Naive B cell (primary cell): ENCODE measurements around the gene USP2. TPM values are rescaled to one million over a fixed set of nuclear protein-coding genes. Genes with fewer than 3 reads are reported as not detected.

ENCODE experiments used
- ATAC-seq, 2 donors: fragments of 150-1000 bp; cut with Tn5 transposase; 2 replicates each; pipeline ENCODE4 v1.10.0; 2021; ENCODE audit warnings: low read depth in 2 of 2, mild to moderate bottlenecking in 2 of 2, moderate library complexity in 2 of 2
- DNase-seq: peaks from one replicate; pipeline ENCODE4 v3.0.0; 2022
- H3K27ac Mint-ChIP-seq, 6 donors: one replicate each; pipeline ENCODE4 v1.8.0; 2020 to 2022; ENCODE audit warnings: mild to moderate bottlenecking in 6 of 6, mixed read lengths in 6 of 6, moderate library complexity in 5 of 6, inconsistent platforms in 2 of 6
- H3K27me3 Mint-ChIP-seq, 3 donors: one replicate each; pipeline ENCODE4 v1.8.0; 2021 to 2022; ENCODE audit warnings: mixed read lengths in 3 of 3, mild to moderate bottlenecking in 1 of 3
- H3K36me3 Mint-ChIP-seq, 2 donors: one replicate each; pipeline ENCODE4 v1.8.0; 2020 to 2022; ENCODE audit warnings: mixed read lengths in 2 of 2, inconsistent platforms in 1 of 2, mild to moderate bottlenecking in 1 of 2
- H3K4me1 Mint-ChIP-seq, 3 donors: one replicate each; pipeline ENCODE4 v1.8.0; 2020 to 2022; ENCODE audit warnings: mixed read lengths in 3 of 3, inconsistent platforms in 1 of 3, mild to moderate bottlenecking in 1 of 3, moderate library complexity in 1 of 3
- H3K4me3 Mint-ChIP-seq, 8 donors: one replicate each; pipeline ENCODE4 v1.8.0; 2020 to 2022; ENCODE audit warnings: mild to moderate bottlenecking in 8 of 8, mixed read lengths in 8 of 8, moderate library complexity in 8 of 8, inconsistent platforms in 2 of 8
- H3K9me3 Mint-ChIP-seq, 7 donors: one replicate each; pipeline ENCODE4 v1.8.0; 2020 to 2022; ENCODE audit warnings: mixed read lengths in 7 of 7, mild to moderate bottlenecking in 5 of 7, inconsistent platforms in 2 of 7, moderate library complexity in 1 of 7
- polyA plus RNA-seq, 6 donors: library from polyadenylated mRNA; unstranded; fragments of 300-500 nt; fragmentation: Illumina TruSeq; gene quantifications; one replicate each; pipeline ENCODE4 v1.2.3, GENCODE V29; 2021; ENCODE audit warnings: low read depth in 6 of 6

USP2 gene
- polyA plus RNA-seq, 6 donors from 2014 or later, result not detected

DNA sequence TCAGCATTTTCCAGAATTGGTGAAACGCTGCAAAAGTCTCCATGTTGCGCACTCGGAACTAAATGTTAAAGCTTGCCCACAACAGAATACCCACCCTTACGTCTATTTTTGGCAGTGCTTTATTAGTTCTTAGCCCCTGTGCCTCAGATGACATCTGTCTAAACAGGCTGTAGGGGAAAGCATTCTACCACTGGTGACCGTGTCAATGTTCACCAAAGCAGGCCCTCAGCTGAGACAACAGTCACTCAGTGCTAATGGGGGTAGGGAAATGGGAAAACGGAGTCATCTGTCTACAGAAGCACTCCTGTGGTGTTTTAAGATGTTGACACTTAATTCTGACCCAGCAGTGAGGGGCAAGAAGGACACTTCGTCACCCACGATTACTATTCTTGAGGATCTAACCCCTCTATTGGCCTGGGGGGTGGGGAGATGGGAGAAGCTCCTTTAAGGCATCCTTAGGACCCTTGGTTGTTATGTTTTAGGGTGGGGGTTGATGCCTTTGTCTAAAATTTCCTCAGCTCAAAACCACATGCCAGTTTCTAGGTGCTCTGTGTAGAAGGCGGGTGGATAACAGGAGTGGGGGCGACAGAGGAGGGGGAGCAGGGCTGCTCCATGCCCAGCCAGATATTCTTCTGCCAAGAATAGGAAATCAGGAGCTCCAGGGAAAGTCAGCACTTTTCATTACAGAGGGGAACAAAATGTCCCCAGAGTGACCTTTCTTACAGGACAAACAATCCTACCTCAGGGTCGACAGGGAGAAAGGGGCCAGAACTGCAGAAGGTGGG, 19.4 kb downstream of the USP2 start:
- Mint-ChIP-seq H3K27ac (peak overlapping the region in 1 of 6 donors; percentile 3), H3K4me1 (peaks cover 26 to 40% (median 29%) of the 10 kb centered on the region in 3 donors), H3K27me3 (peaks cover 34 to 59% (median 53%) of the 10 kb centered on the region in 3 donors), H3K4me3 (peak overlapping the region in 7 of 8 donors; percentile 15 to 82 (median 59)), H3K9me3 (peaks cover 0 to 3% (median 0%) of the 10 kb centered on the region in 7 donors), H3K36me3 (peaks cover 0 to 9% of the 10 kb centered on the region in 2 donors)
- DNase-seq, result no peak
- no peak for ATAC-seq

DNA sequence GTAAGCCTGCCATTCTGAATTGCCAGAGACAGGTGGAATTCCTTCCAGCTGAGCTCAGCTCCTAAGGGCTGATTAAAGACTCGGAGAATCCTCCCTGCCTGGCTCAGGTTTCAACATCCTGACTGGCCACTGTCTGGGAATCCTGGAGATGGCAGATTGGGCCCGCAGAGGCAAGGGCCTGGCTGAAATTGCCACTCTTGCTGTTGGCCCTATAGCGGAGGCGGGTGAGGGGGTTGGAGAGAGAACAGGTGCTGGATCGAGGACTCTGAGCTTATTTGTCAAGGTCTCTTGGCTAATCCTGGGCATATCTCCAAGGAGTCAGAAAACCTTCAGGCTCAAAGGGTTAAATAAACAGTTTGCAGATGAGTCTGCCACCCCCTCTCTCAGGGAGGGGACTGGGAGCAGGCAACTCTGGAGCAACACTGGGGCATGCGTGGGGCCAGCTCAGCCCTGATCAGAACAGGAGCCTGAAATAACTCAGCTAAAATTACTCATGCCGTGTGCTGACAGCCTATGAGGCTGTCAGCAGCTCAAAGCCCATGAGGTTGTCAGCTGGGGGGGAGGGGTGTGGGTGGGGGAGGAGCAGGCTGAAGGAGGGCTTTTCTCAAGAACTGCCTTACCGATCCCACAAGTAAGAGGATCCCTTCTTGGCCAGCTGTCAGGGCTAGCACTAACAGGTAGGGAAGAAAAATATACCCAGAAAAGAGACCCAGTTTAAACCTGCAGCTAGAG, 20.3 kb downstream of the USP2 start:
- no peak for ATAC-seq
- peaks cover 25 to 57% (median 53%) of the 10 kb centered on the region in 3 donors for H3K27me3 Mint-ChIP-seq
- peaks cover 33 to 47% (median 34%) of the 10 kb centered on the region in 3 donors for H3K4me1 Mint-ChIP-seq

DNA sequence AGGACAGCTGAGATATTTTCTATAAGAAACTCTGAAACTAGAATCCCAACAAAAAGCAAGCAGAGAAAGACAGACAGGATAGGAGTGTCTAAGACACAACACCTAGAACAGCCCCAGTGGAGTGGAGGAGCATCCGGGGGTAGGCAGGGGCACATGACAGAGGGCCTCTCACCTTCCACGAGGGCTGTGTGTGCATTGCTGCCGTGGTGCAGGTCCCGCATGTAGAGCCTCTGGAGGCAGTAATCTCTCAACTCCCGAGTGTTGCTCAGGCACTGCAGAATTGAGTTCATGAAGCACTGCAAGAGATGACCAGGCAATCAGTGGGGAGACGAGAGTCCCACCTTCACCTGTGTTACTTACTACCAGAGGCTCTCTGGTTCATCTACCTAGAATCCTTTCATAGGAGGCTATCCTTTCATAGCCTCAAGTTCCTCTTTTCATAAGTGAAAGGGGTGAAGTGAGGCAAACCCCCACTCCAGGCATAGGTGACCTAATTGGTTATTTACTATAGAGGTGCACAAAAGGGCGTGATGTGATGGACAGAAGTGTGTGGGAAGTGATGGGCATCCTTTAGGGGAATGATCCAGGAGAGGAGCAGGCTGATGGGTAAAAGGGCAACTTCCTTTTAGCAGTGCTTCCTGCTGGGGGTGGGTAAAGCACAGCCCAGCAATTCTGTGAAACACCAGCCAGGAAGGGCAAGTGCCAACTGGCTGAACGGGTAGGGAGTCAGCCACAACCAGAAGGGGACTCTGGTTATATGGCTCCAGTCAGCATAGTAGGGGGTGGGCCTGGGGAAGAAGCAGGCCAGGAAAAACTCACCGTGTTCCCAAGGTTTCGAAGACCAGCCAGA, 21.9 kb downstream of the USP2 start:
- peak overlapping the region in 1 of 6 donors; percentile 63 for H3K27ac Mint-ChIP-seq
- peaks cover 0 to 4% of the 10 kb centered on the region in 2 donors for H3K36me3 Mint-ChIP-seq
- H3K9me3 Mint-ChIP-seq, result peaks cover 0 to 2% (median 0%) of the 10 kb centered on the region in 7 donors
- H3K4me1 Mint-ChIP-seq, result peaks cover 32 to 46% (median 36%) of the 10 kb centered on the region in 3 donors
- peak overlapping the region in 1 of 8 donors; percentile 16 for H3K4me3 Mint-ChIP-seq
- DNase-seq (no peak), ATAC-seq (peak in 1 of 2 donors; percentile 19)
- H3K27me3 Mint-ChIP-seq, result peaks cover 22 to 57% (median 49%) of the 10 kb centered on the region in 3 donors

More for the DNA sequence above, 20.3 kb downstream of the USP2 start:
- H3K9me3 Mint-ChIP-seq, result peaks cover 0 to 3% (median 0%) of the 10 kb centered on the region in 7 donors
- no peak for DNase-seq
- no peak overlapping the region for H3K27ac Mint-ChIP-seq
- peaks cover 0 to 9% of the 10 kb centered on the region in 2 donors for H3K36me3 Mint-ChIP-seq
- peak overlapping the region in 1 of 8 donors; percentile 37 for H3K4me3 Mint-ChIP-seq

DNA sequence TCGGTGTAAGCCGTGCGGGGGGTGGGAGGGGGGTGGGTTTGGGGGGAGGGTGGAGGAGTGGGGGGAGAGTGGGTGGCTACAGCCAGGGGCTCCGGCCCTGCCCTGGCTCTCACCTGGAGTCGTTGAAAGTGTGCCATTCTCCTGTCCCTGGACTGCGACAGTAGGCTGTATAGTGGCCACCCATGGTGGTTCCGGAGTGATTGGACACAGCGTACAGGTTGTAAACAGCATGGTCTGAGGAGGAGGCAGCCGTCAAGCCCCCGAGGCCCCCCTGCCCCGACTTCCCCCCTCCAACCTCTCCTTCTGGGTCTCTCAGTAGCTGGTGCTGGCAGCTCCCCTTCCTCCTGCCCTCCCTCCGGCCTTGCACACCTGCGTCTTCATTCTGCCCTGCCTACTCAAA, 24.4 kb downstream of the USP2 start:
- Mint-ChIP-seq H3K36me3 (no peaks in the 10 kb centered on the region), H3K9me3 (no peaks in the 10 kb centered on the region), H3K4me1 (peaks cover 28 to 35% (median 33%) of the 10 kb centered on the region in 3 donors), H3K4me3 (peak overlapping the region; percentile 57 to 94 (median 75)), H3K27ac (peak overlapping the region in 1 of 6 donors; percentile 88), H3K27me3 (peaks cover 31 to 57% (median 39%) of the 10 kb centered on the region in 3 donors)
- DNase-seq (no peak), ATAC-seq (no peak)

DNA sequence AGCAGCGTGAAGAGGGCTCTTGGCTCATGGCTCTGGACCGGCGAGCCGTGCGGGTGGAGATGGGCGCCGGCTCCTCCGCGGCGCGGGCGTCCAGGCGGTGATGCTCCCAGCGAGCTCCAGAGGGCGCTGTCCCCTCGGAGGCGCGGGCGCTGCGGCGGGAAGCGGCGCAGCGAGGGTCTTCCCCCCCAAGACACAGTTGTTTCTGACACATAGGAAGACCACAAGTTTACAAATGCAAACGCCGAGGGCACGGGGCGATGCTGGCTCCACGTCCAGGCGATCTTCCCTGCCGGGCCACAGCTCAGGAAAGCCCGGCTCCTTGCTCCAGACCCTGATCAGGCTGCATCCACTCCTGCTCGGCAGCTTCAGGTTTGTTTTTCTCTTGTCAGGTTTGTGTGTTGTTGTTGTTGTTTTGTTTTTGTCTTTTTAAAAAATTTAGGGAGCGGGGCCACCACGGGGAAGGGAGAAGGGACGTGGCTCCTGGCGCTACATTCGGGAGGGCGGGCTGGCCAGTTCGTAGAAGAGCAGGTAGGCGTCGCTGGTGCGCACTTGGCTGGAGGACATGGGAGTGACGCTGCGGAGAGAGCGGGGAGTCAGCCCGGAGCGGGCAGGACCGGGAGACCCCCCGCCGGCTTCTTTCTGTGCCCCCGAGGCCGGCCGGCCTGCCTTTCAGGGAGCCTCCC, 25.0 kb downstream of the USP2 start:
- peak overlapping the region; percentile 73 to 96 (median 94) for H3K4me3 Mint-ChIP-seq

DNA sequence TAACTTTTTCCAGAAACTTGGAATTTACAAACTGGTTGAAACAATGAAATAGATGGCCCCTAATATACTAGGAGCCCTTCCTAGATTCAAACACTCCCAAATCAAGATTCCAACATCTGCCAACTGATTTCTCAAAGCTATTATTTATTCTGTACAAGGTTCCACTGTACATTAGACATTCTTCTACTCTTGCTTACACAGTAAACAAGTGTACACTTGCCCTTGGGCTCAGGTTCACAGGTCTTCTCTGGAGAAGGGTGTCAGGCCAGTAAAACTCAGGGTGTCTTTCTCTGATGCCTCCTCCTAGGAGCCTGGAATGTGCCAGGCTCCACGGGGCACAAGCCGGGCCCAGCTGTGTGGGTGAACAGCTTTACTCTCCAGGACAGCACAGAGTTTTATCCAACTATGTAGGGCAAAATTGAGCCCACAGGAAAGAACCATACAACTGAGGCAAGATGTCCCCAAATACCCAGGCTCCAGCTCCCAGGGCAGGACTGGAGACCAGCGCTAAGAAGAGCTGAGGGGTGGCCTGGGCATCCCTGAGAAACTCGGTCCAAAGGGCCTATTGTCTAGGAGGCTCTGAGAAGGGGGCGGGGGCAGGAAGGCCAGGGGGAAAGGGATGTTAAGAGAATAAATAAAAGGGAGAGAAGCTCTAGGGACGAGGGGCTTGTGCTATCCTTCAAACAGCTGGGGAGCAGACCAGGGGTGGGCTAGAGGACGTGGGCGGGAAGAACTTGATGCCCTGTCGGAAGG, 26.2 kb downstream of the USP2 start:
- DNase-seq (no peak), ATAC-seq (no peak)
- no peaks in the 10 kb centered on the region for H3K9me3 Mint-ChIP-seq
- H3K36me3 Mint-ChIP-seq, result no peaks in the 10 kb centered on the region
- H3K27me3 Mint-ChIP-seq, result peaks cover 41 to 73% (median 54%) of the 10 kb centered on the region in 3 donors
- peak overlapping the region in 1 of 6 donors; percentile 90 for H3K27ac Mint-ChIP-seq
- peak overlapping the region in 7 of 8 donors; percentile 35 to 96 (median 73) for H3K4me3 Mint-ChIP-seq
- peaks cover 28 to 35% (median 33%) of the 10 kb centered on the region in 3 donors for H3K4me1 Mint-ChIP-seq

More for the DNA sequence above, 25.0 kb downstream of the USP2 start:
- peaks cover 28 to 35% (median 33%) of the 10 kb centered on the region in 3 donors for H3K4me1 Mint-ChIP-seq
- peaks cover 36 to 61% (median 42%) of the 10 kb centered on the region in 3 donors for H3K27me3 Mint-ChIP-seq
- H3K9me3 Mint-ChIP-seq, result no peaks in the 10 kb centered on the region
- DNase-seq (peak; percentile 64), ATAC-seq (peak; percentile 86 to 87)
- no peaks in the 10 kb centered on the region for H3K36me3 Mint-ChIP-seq
- peak overlapping the region in 5 of 6 donors; percentile 45 to 89 (median 83) for H3K27ac Mint-ChIP-seq

DNA sequence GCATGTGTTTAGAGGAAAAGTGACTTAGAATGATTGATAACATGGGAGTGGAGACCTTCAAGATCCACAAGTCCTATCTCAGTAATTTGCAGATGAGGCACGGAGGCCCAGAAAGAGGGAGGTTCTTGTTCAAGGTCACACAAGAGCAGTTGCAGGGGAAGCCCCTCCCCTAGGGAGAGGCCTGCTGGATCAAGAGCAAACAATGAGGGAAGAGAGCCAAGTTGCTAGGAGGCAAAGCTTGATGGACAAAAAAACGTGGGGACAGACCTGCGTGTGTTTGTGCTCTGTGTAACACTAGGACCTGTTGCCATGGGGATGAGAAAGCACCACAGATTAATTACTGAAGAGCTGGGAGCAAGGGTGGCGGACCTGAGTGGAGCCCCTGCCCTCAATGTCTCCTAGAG, 28.6 kb downstream of the USP2 start:
- H3K27ac Mint-ChIP-seq, result no peak overlapping the region
- peak overlapping the region in 1 of 8 donors; percentile 19 for H3K4me3 Mint-ChIP-seq
- H3K27me3 Mint-ChIP-seq, result peaks cover 42 to 72% (median 57%) of the 10 kb centered on the region in 3 donors
- no peaks in the 10 kb centered on the region for H3K9me3 Mint-ChIP-seq
- no peak for DNase-seq
- H3K36me3 Mint-ChIP-seq, result no peaks in the 10 kb centered on the region
- ATAC-seq, result no peak
- peaks cover 16 to 17% (median 16%) of the 10 kb centered on the region in 3 donors for H3K4me1 Mint-ChIP-seq

DNA sequence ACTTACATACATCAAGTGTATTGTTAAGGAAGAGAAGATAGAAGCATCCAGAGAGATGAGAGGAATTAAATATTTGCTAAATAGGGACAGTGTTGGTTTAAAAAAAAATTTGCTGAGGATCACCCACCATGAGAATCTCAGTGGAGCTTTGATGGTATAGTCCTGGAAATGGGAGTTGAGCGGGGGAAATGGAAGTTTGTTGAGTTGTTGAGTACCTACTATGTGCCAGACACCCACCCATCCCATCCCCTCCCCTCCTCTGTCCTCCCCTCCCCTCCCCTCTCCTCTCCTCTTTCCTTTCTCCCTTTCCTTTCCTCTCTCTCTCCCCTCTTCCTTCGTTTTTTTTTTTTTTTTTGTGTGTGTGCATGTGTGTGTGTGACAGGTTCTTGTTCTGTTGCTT, 30.3 kb downstream of the USP2 start:
- ATAC-seq (no peak), DNase-seq (no peak)
- peak overlapping the region in 1 of 6 donors; percentile 21 for H3K27ac Mint-ChIP-seq
- H3K27me3 Mint-ChIP-seq, result peaks cover 47 to 73% (median 56%) of the 10 kb centered on the region in 3 donors
- H3K36me3 Mint-ChIP-seq, result no peaks in the 10 kb centered on the region
- no peak overlapping the region for H3K4me3 Mint-ChIP-seq
- H3K9me3 Mint-ChIP-seq, result no peaks in the 10 kb centered on the region
- H3K4me1 Mint-ChIP-seq, result peaks cover 3 to 5% (median 4%) of the 10 kb centered on the region in 3 donors

DNA sequence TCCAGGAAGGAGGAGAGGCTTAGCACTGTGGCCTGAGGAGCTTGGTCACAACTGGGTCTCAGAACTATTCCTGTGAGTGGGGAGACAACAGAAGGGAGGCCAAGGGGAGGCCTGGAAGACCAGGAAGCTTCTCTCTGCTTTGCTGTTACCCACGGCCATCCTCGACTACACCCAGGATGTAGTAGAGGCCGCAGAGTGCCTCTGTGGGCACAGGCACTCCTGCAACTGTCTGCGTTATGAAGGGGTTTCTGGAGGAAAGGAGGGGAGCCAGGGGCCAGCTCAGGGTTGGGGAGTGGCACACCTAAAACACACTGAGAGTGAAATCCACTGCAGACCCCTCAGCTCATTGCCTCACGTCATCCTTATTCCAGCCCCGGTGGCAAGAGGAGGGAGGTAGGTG, 31.2 kb downstream of the USP2 start:
- Mint-ChIP-seq H3K27ac (no peak overlapping the region), H3K4me3 (no peak overlapping the region), H3K9me3 (no peaks in the 10 kb centered on the region), H3K27me3 (peaks cover 44 to 72% (median 56%) of the 10 kb centered on the region in 3 donors), H3K36me3 (no peaks in the 10 kb centered on the region), H3K4me1 (peaks cover 0 to under 1% (median 0%) of the 10 kb centered on the region in 3 donors)
- no peak for DNase-seq
- no peak for ATAC-seq

DNA sequence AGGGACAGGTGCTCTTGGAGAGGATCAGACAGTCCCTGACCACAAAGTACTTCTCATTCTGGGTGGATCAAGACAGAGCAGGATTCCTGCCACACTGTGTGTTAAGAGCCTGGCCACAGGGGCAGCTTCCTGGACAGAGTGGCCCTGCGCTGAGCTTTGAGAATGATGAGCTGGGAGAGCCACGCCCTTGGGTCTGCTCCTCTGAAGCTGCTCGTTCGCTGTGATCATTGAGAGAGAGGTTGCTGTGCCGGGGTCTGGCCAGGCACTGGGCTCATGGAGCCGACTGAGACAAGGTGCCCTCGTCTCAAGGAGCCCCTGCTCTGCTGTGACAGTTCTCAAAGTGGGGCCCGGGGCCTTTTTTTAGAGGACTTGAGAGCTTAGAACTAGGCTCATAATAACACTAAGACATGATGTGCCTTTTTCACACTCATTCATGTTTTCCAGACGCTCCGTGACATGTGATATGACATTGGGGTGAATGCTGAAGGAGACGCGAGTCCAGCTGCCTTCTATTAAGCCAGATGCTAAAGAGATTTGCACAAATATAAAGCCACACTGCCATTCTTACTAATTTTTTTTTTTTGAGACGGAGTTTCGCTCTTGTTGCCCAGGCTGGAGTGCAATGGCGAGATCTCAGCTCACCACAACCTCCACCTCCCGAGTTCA, 33.4 kb downstream of the USP2 start:
- no peak for ATAC-seq
- no peaks in the 10 kb centered on the region for H3K36me3 Mint-ChIP-seq
- H3K27ac Mint-ChIP-seq, result no peak overlapping the region
- DNase-seq, result no peak
- H3K4me1 Mint-ChIP-seq, result no peaks in the 10 kb centered on the region
- H3K4me3 Mint-ChIP-seq, result no peak overlapping the region
- peaks cover 34 to 73% (median 72%) of the 10 kb centered on the region in 3 donors for H3K27me3 Mint-ChIP-seq
- no peaks in the 10 kb centered on the region for H3K9me3 Mint-ChIP-seq

DNA sequence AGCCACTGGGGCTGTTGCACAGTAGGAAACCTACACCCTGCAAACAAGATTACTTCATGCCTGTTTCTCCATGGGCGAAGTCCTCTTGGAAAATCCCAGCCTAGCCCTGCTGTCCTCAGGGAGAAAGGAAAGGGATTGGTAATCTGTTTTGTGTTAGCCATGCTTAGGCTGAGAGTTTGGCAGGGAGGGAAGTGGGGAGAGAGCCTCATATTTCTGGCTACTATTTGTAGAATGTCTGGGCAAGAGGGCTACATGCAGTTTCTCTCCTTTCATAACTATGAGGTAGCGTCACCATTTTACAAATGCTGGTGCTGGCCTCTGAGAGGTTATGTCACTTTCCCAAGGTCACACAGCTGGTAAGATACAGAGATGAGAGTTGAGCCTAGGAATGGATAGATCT, 34.2 kb downstream of the USP2 start:
- Mint-ChIP-seq H3K36me3 (no peaks in the 10 kb centered on the region), H3K4me3 (no peak overlapping the region), H3K27me3 (peaks cover 27 to 74% (median 71%) of the 10 kb centered on the region in 3 donors), H3K27ac (no peak overlapping the region), H3K9me3 (no peaks in the 10 kb centered on the region), H3K4me1 (peaks cover 0 to under 1% (median 0%) of the 10 kb centered on the region in 3 donors)
- DNase-seq (no peak), ATAC-seq (no peak)
